D341Med (cell line): ENCODE measurements around the gene DAGLA.

Experiments used
- DNase-seq: peaks from one replicate; pipeline ENCODE4 v3.0.0; 2012; ENCODE audit warnings: low spot score

DAGLA gene

GRCh38 chr11:61765550-61766253 lies 85.5 kb downstream of the DAGLA start:
- DNase-seq = no peak

- no peak for DNase-seq
These were observed 86.2 kb downstream of the DAGLA start for GRCh38 chr11:61766353-61766841.

- DNase-seq = no peak
These were observed 88.3 kb downstream of the DAGLA start for GRCh38 chr11:61768376-61769076.

- no peak for DNase-seq
These were observed 89.2 kb downstream of the DAGLA start for GRCh38 chr11:61769169-61769920.

- no peak for DNase-seq
These were observed 89.9 kb downstream of the DAGLA start for GRCh38 chr11:61769946-61770683.

GRCh38 chr11:61771195-61771894 lies 91.2 kb downstream of the DAGLA start:
- no peak for DNase-seq

- no peak for DNase-seq
These were observed 91.8 kb downstream of the DAGLA start for GRCh38 chr11:61771985-61772455.

GRCh38 chr11:61773356-61773755 lies 93.2 kb downstream of the DAGLA start:
- DNase-seq = no peak

- no peak for DNase-seq
These were observed 93.6 kb downstream of the DAGLA start for GRCh38 chr11:61773809-61774208.

GRCh38 chr11:61774411-61774810 lies 94.2 kb downstream of the DAGLA start:
- no peak for DNase-seq

- no peak for DNase-seq
These were observed 94.9 kb downstream of the DAGLA start for GRCh38 chr11:61775106-61775505.

GRCh38 chr11:61775606-61776554 lies 95.7 kb downstream of the DAGLA start:
- no peak for DNase-seq

- peak; percentile 84 for DNase-seq
These were observed 96.4 kb downstream of the DAGLA start for GRCh38 chr11:61776561-61777075.

GRCh38 chr11:61777234-61778090 lies 97.3 kb downstream of the DAGLA start:
- peak; percentile 58 for DNase-seq

- no peak for DNase-seq
These were observed 98.2 kb downstream of the DAGLA start for GRCh38 chr11:61778357-61778886.

- DNase-seq = no peak
These were observed 98.9 kb downstream of the DAGLA start for GRCh38 chr11:61778920-61779650.

- no peak for DNase-seq
These were observed 99.7 kb downstream of the DAGLA start for GRCh38 chr11:61779666-61780525.
